ENCODE results near the gene EFNA1. TPM values are rescaled to one million over a fixed set of nuclear protein-coding genes. Genes with fewer than 3 reads are reported as not detected.

Gene EFNA1
- total and polyA plus RNA-seq, 10 donors = 3.7 to 19.4 (median 9.1) TPM

- no peak for TF ChIP-seq POLR2AphosphoS5 (IDR thresholded peaks at IDR 0.05)
- no peak for TF ChIP-seq POLR2A (IDR thresholded peaks at IDR 0.05)
- TF ChIP-seq CTCF (IDR thresholded peaks at IDR 0.05 in 8 of 11, conservative IDR thresholded peaks at IDR 0.05 in 3 of 11) = peak in 6 of 11 experiments; percentile 4 to 62 (median 14)
- Histone ChIP-seq H3K27me3 (replicated peaks in 1 of 7) (peaks cover 0 to 25% (median 15%) of the 10 kb centered on the region in 7 donors), H3K9me3 (no peaks in the 10 kb centered on the region), H3K4me1 (peaks cover 11 to 70% (median 47%) of the 10 kb centered on the region in 6 donors), H3K36me3 (peaks cover 0 to 34% (median 16%) of the 10 kb centered on the region in 6 donors), H3K4me3 (peak within 1 kb of the TSS; percentile 64 to 88 (median 79)), H3K27ac (peak within 1 kb of the TSS; percentile 82 to 97 (median 96))
- DNase-seq = peak; percentile 89
- intact Hi-C loops (cut with DNase I; ENCODE audit: low total_unique reads) = loop anchor here (10.0 kb wide), 1 partner anchor 51 kb away; no protein-coding TSS in a partner anchor
- 1 to 2% (median 1%) methylated on average over 38 of the region's 38 CpGs for WGBS, 5 donors
Measured at GRCh38 chr1:155173478-155174323, 46.0 kb downstream of the EFNA1 start, which contains the start of gene TRIM46. TRIM46 (plus strand) TSS chr1:155173849; CDS start chr1:155173967, 118 bp downstream.

DNA sequence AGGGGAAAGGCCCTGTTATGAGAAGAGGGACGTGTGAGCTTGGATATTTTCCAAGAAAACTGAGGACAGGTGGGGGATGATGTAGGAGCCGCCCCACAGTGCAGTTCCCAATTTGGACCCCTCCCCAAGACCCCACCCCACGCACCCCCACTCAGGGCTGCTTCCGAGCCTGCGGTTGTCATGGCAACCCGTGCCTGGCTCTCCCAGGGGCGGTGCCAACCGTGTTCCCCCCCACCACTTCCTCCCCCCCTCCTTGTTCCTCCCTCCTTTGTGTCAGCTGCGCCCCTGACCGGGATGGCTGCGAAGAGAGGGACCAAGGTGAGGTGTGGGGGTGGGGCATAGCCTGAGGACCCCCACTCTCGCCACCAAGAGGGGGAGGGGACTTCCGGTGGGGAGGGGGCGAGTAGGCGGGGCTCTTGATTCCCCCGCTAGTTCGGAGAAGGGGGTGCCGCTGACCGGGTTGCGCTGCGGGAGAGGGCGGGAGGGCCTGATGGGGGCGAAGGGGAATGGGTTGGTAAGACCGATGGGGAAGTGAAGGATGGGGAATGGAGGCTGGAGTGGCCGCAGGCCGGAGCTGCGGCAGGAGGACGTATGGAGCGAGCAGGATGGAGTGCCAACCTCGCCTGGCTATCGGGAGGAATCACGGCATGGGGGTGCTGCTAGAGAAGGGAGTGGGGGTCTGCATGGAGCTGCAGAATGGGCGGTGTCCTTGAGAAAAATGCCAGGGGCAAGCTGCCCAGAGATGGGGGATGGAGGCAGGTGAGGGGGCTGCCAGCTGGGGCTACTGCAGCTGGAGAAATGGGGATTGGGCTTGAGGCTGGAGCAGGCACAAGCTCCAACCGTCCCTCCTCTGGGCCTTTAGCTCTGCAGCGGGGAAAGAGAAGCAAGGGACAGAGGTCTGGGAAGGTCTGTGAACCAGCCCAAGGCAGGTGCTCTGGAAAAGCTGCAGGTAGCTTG lies 46.9 kb downstream of the EFNA1 start:
- H3K9me3 ChIP-seq = no peaks in the 10 kb centered on the region
- peaks cover 0 to 32% (median 8%) of the 10 kb centered on the region in 6 donors for H3K36me3 ChIP-seq
- WGBS, 5 donors = 8 to 14% (median 11%) methylated on average over 31 to 35 of the region's 35 CpGs
- H3K27ac ChIP-seq = peak overlapping the region in 4 of 8 donors; percentile 18 to 97 (median 96)
- peaks cover 11 to 78% (median 48%) of the 10 kb centered on the region in 6 donors for H3K4me1 ChIP-seq
- intact Hi-C loops (cut with DNase I; ENCODE audit: low total_unique reads) = loop anchor here (10.0 kb wide), 1 partner anchor 50 kb away; no protein-coding TSS in a partner anchor
- peak overlapping the region in 7 of 8 donors; percentile 8 to 88 (median 80) for H3K4me3 ChIP-seq
- H3K27me3 ChIP-seq (replicated peaks in 1 of 7) = peaks cover 0 to 25% (median 15%) of the 10 kb centered on the region in 7 donors
- peak; percentile 87 for DNase-seq
- no peak for TF ChIP-seq CTCF (IDR thresholded peaks at IDR 0.05 in 8 of 11, conservative IDR thresholded peaks at IDR 0.05 in 3 of 11)

GRCh38 chr1:155175281-155175926 lies 47.7 kb downstream of the EFNA1 start:
- H3K4me3 ChIP-seq = no peak overlapping the region
- peaks cover 0 to 25% (median 15%) of the 10 kb centered on the region in 7 donors for H3K27me3 ChIP-seq (replicated peaks in 1 of 7)
- no peaks in the 10 kb centered on the region for H3K9me3 ChIP-seq
- DNase-seq = peak; percentile 75
- peaks cover 11 to 78% (median 48%) of the 10 kb centered on the region in 6 donors for H3K4me1 ChIP-seq
- WGBS, 5 donors = 84 to 96% (median 89%) methylated on average over 12 of the region's 12 CpGs
- intact Hi-C loops (cut with DNase I; ENCODE audit: low total_unique reads) = loop anchor here (10.0 kb wide), 1 partner anchor 49 kb away; no protein-coding TSS in a partner anchor
- TF ChIP-seq POLR2A (IDR thresholded peaks at IDR 0.05) (no peak), POLR2AphosphoS5 (IDR thresholded peaks at IDR 0.05) (no peak), CTCF (IDR thresholded peaks at IDR 0.05 in 8 of 11, conservative IDR thresholded peaks at IDR 0.05 in 3 of 11) (no peak)
- H3K27ac ChIP-seq = peak overlapping the region in 2 of 8 donors; percentile 97
- peaks cover 0 to 32% (median 3%) of the 10 kb centered on the region in 6 donors for H3K36me3 ChIP-seq
